Measurements from ENCODE around the gene LSM2.

The LSM2 gene

GRCh38 chr6:31750411-31751022 is 56.2 kb downstream of the LSM2 start:
- DNase-seq (ENCODE audit: low spot score): no peak

GRCh38 chr6:31749301-31750036 is 57.3 kb downstream of the LSM2 start:
- DNase-seq (ENCODE audit: low spot score): no peak

Measured in AG08396 (cell line).